A549 (cell line): ENCODE results near the gene ARFGEF2. TPM values are rescaled to one million over a fixed set of nuclear protein-coding genes. Genes with fewer than 3 reads are reported as not detected.

Experiments used
- ATAC-seq, 2 experiments: fragments of 200-7000 bp in 1 of 2; fragments of >200 bp in 1 of 2; cut with Nextera tagmentation in 1 of 2; cut with Tn5 transposase in 1 of 2; 3 replicates each; pipeline versions ENCODE4 v1.8.0 to v1.9.1; 2018 to 2020; ENCODE audit warnings: mild to moderate bottlenecking in 1 of 2, moderate library complexity in 1 of 2
- CTCF ChIA-PET: fragments of 300-600 bp; sonication (Branson Sonifier 250); formaldehyde crosslinking; extraction: SDS; loops from one replicate; lab custom pipeline; 2021; ENCODE audit warnings: antibody characterized with exemption, inconsistent platforms; lab: Yijun Ruan, JAX
- POLR2A ChIA-PET: fragments of 350-600 bp; formaldehyde crosslinking; extraction: SDS; loops from one replicate; lab custom pipeline; 2021; ENCODE audit warnings: antibody characterized with exemption, inconsistent platforms; lab: Yijun Ruan, JAX
- DNase-seq, 2 experiments: peaks; one replicate each; pipeline versions ENCODE4 v3.0.0 to v3.0.0-alpha.2; 2011 to 2016; ENCODE audit warnings: low read depth in 1 of 2, low spot score in 1 of 2
- FAIRE-seq: peaks from 2 replicates; lab custom pipeline; 2011; peaks lifted over from hg19 to GRCh38; lab: Jason Lieb, UNC
- H3K27ac ChIP-seq, 2 experiments: fragments of >200 bp; sonication (Bioruptor Twin); formaldehyde crosslinking; 3 replicates each; pipeline ENCODE4 v1.5.1; 2016 to 2017
- H3K4me1 ChIP-seq: fragments of >200 bp; sonication (Bioruptor Twin); formaldehyde crosslinking; 3 replicates; pipeline ENCODE4 v1.6.1; 2016
- H3K4me2 ChIP-seq: fragments of >200 bp; sonication (Bioruptor Twin); formaldehyde crosslinking; 3 replicates; pipeline ENCODE4 v1.6.1; 2016
- H3K4me3 ChIP-seq: fragments of >200 bp; sonication (Bioruptor Twin); formaldehyde crosslinking; 3 replicates; pipeline ENCODE4 v1.5.1; 2016
- H3K9me3 ChIP-seq: fragments of >200 bp; sonication (Bioruptor Twin); formaldehyde crosslinking; 3 replicates; pipeline ENCODE4 v1.6.1; 2016
- CBX2 ChIP-seq: fragments of 200-600 bp; sonication (generic); IDR thresholded peaks from 2 replicates; pipeline ENCODE4 v1.6.1; 2016; ENCODE audit warnings: low read depth, mild to moderate bottlenecking, borderline replicate concordance
- CEBPB ChIP-seq, 2 experiments: fragments of >200 bp in 1 of 2; sonication (Bioruptor Twin) in 1 of 2; formaldehyde crosslinking in 1 of 2; IDR thresholded peaks; 2 replicates each; pipeline ENCODE4 v1.6.1; 2012 to 2016
- CHD2 ChIP-seq: fragments of 150-350 bp; IDR thresholded peaks from 2 replicates; pipeline ENCODE4 v1.6.1; 2014; ENCODE audit warnings: low read length; ENCODE audit not compliant: partially characterized antibody
- CHD4 ChIP-seq: fragments of 200-600 bp; sonication (generic); IDR thresholded peaks from 2 replicates; pipeline ENCODE4 v1.6.1; 2016; ENCODE audit warnings: antibody characterized with exemption, mild to moderate bottlenecking, borderline replicate concordance
- EHF ChIP-seq: fragments of 250-450 bp; sonication (Bioruptor Pico); IDR thresholded peaks from 2 replicates; pipeline ENCODE4 v1.5.0; 2020; ENCODE audit warnings: mild to moderate bottlenecking
- EP300 ChIP-seq, 2 experiments: fragments of >200 bp; sonication (Bioruptor Twin); formaldehyde crosslinking; IDR thresholded peaks; 2 replicates in 1 of 2; 3 replicates in 1 of 2; pipeline ENCODE4 v1.6.1; 2016 to 2017
- ESRRA ChIP-seq: fragments of 150-350 bp; IDR thresholded peaks from 2 replicates; pipeline ENCODE4 v1.6.1; 2014; ENCODE audit warnings: mild to moderate bottlenecking, low read length, borderline replicate concordance
- FOSB ChIP-seq: fragments of 250-450 bp; sonication (Bioruptor Pico); IDR thresholded peaks from 2 replicates; pipeline ENCODE4 v1.5.0; 2020; ENCODE audit warnings: mild to moderate bottlenecking, moderate library complexity
- FOXS1 ChIP-seq: fragments of 250-450 bp; sonication (Bioruptor Pico); IDR thresholded peaks from 2 replicates; pipeline ENCODE4 v1.5.0; 2020; ENCODE audit warnings: mild to moderate bottlenecking, moderate library complexity
- GATA3 ChIP-seq: IDR thresholded peaks from 2 replicates; pipeline ENCODE4 v1.6.1; 2012; ENCODE audit warnings: borderline replicate concordance
- HDAC2 ChIP-seq: fragments of 200-600 bp; sonication (generic); IDR thresholded peaks from 2 replicates; pipeline ENCODE4 v1.6.1; 2016
- HOXA7 ChIP-seq: fragments of 250-450 bp; sonication (Bioruptor Pico); IDR thresholded peaks from 2 replicates; pipeline ENCODE4 v1.5.0; 2020; ENCODE audit warnings: mild to moderate bottlenecking, moderate library complexity
- HOXB5 ChIP-seq: fragments of 250-450 bp; sonication (Bioruptor Pico); IDR thresholded peaks from 2 replicates; pipeline ENCODE4 v1.5.0; 2020; ENCODE audit warnings: mild to moderate bottlenecking, moderate library complexity
- KDM1A ChIP-seq: fragments of 200-600 bp; sonication (generic); IDR thresholded peaks from 2 replicates; pipeline ENCODE4 v1.6.1; 2016; ENCODE audit warnings: low read depth, mild to moderate bottlenecking
- MYC ChIP-seq: IDR thresholded peaks from 2 replicates; pipeline ENCODE4 v1.6.1; 2012; ENCODE audit warnings: mild to moderate bottlenecking, inconsistent platforms, low read length, improper control_type of control experiment, borderline replicate concordance
- NFE2L2 ChIP-seq: fragments of 150-350 bp; conservative IDR thresholded peaks from 2 replicates; pipeline ENCODE4 v1.6.1; 2014; ENCODE audit warnings: low read length
- NR3C1 ChIP-seq: fragments of >200 bp; sonication (Bioruptor Twin); formaldehyde crosslinking; IDR thresholded peaks from 3 replicates; pipeline ENCODE4 v1.6.1; 2017
- POLR2A ChIP-seq: IDR thresholded peaks from 2 replicates; pipeline ENCODE4 v1.6.1; 2012; ENCODE audit warnings: mild to moderate bottlenecking, low read length
- POLR2AphosphoS2 ChIP-seq: conservative IDR thresholded peaks from 2 replicates; pipeline ENCODE4 v1.6.1; 2012; ENCODE audit warnings: low read length, improper control_type of control experiment, inconsistent platforms
- RAD21 ChIP-seq, 2 experiments: fragments of >200 bp in 1 of 2; sonication (Bioruptor Twin) in 1 of 2; formaldehyde crosslinking in 1 of 2; IDR thresholded peaks in 1 of 2; conservative IDR thresholded peaks in 1 of 2; 2 replicates in 1 of 2; 3 replicates in 1 of 2; pipeline ENCODE4 v1.6.1; 2012 to 2018; ENCODE audit warnings: inconsistent platforms in 1 of 2
- RARB ChIP-seq: fragments of 250-450 bp; sonication (Bioruptor Pico); IDR thresholded peaks from 2 replicates; pipeline ENCODE4 v1.8.0; 2021; ENCODE audit warnings: mild to moderate bottlenecking, moderate library complexity
- SREBF2 ChIP-seq: fragments of 450-650 bp; IDR thresholded peaks from 2 replicates; pipeline ENCODE4 v1.6.1; 2014; ENCODE audit warnings: mild to moderate bottlenecking, moderate library complexity
- ZC3H11A ChIP-seq: fragments of 450-650 bp; IDR thresholded peaks from 2 replicates; pipeline ENCODE4 v1.6.1; 2014; ENCODE audit warnings: antibody characterized with exemption, mild to moderate bottlenecking
- ZSCAN20 ChIP-seq: fragments of 250-450 bp; sonication (Bioruptor Pico); IDR thresholded peaks from 2 replicates; pipeline ENCODE4 v1.8.0; 2022; ENCODE audit warnings: mild to moderate bottlenecking, moderate library complexity
- WGBS: methylation state at CpG from one replicate; pipeline ENCODE4 v1.1.6; 2017; ENCODE audit errors: missing lambda C conversion rate; 5-methylcytosine and 5-hydroxymethylcytosine counted together
- polyA plus RNA-seq, 4 experiments: library from polyadenylated mRNA; depleted of rRNA in 3 of 4; stranded (reverse); fragments of >200 nt; fragmentation: RNase III in 1 of 4; extraction: RNeasy Plus Mini Kit Qiagen cat#74134 plus additional on column Dnase treatment in 1 of 4; gene quantifications; 2 replicates in 3 of 4; 3 replicates in 1 of 4; pipeline ENCODE4 v1.2.3, GENCODE V29; 2011 to 2017
- TF ChIP-seq, protein P1 (sequence below): fragments of >200 bp; sonication (Bioruptor Twin); formaldehyde crosslinking; IDR thresholded peaks from 3 replicates; pipeline ENCODE4 v1.5.1; 2016
- TF ChIP-seq, protein P2 (sequence below): fragments of 250-450 bp; sonication (Bioruptor Pico); IDR thresholded peaks from 2 replicates; pipeline ENCODE4 v1.5.0; 2020; ENCODE audit warnings: low read depth, mild to moderate bottlenecking, moderate library complexity
- TF ChIP-seq, protein P3 (sequence below): fragments of 150-350 bp; IDR thresholded peaks from 2 replicates; pipeline ENCODE4 v1.6.1; 2014; ENCODE audit warnings: low read depth, mild to moderate bottlenecking, low read length
- TF ChIP-seq, protein P4 (sequence below): fragments of 250-450 bp; sonication (Bioruptor Pico); IDR thresholded peaks from 2 replicates; pipeline ENCODE4 v1.5.0; 2021; ENCODE audit warnings: mild to moderate bottlenecking, moderate library complexity, borderline replicate concordance
- TF ChIP-seq, protein P5 (sequence below): fragments of >200 bp; sonication (Bioruptor Twin); formaldehyde crosslinking; IDR thresholded peaks from 3 replicates; pipeline ENCODE4 v1.6.1; 2016

The ARFGEF2 gene
- polyA plus RNA-seq, 2 of the 4 experiments (the other 2 are of a cell fraction): 12.3 to 24.3 TPM

DNA sequence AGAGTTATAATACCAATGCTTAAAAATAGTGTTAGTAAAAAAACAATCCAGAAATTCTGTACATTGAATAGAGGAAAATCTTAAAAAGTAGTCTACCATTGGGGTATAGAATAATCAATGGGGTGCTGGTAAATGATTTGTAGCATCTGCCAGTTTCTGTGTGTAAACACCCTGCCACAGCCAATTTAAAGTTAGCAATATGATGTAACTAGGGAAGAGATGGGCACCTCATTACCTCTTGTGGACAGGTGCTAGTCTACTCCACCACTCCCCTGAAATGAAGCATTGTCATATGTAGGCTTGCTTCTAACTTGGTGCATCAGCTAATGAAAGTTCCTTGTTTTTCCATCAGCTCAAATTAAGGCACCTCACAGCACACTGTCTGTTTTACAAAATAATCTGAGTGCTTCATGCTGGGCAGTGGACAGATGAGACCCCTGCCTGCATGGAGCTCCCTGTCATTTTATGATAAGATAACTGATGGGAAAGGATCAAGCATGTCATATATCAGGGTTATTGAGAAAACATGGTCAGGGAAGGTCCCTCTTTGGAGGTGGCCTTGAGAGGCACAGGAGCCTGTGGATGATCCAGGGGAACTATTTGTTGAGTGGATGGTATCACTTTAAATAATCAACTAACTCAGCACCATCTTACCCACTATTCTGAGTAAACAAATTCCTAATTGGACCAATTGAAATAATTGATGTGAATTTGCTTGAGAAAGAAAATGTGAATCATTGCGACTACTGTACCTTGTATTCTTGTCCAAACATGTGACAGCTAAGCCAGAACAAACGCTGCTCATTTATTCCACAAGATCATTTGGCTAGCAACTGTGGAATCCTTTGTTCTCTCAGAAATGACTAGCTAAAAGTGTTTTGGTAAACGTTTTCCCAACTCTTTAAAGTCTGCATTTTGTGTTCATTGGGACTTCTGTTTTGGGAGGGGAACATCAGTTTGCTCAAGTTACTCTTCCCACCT is 78.7 kb downstream of the ARFGEF2 start:
- WGBS: 57% methylated on average over 3 of the region's 3 CpGs
- Histone ChIP-seq H3K4me2 (no peak overlapping the region), H3K9me3 (no peaks in the 10 kb centered on the region), H3K27ac (no peak overlapping the region), H3K4me1 (no peaks in the 10 kb centered on the region), H3K4me3 (no peak overlapping the region)
- DNase-seq (no peak), FAIRE-seq (no peak), ATAC-seq (no peak)
- TF ChIP-seq HOXA7: no peak
- TF ChIP-seq POLR2A: no peak
- no peak for TF ChIP-seq ZSCAN20 (CRISPR knock-in tag)
- TF ChIP-seq ESRRA: no peak
- TF ChIP-seq EP300 (IDR thresholded peaks at IDR 0.05): no peak
- TF ChIP-seq RARB (CRISPR knock-in tag): no peak
- TF ChIP-seq RAD21 (conservative IDR thresholded peaks at IDR 0.05 in 1 of 2, IDR thresholded peaks at IDR 0.05 in 1 of 2): no peak
- TF ChIP-seq NR3C1: no peak
- no peak for TF ChIP-seq FOXS1 (CRISPR knock-in tag)
- TF ChIP-seq, protein P1, sequence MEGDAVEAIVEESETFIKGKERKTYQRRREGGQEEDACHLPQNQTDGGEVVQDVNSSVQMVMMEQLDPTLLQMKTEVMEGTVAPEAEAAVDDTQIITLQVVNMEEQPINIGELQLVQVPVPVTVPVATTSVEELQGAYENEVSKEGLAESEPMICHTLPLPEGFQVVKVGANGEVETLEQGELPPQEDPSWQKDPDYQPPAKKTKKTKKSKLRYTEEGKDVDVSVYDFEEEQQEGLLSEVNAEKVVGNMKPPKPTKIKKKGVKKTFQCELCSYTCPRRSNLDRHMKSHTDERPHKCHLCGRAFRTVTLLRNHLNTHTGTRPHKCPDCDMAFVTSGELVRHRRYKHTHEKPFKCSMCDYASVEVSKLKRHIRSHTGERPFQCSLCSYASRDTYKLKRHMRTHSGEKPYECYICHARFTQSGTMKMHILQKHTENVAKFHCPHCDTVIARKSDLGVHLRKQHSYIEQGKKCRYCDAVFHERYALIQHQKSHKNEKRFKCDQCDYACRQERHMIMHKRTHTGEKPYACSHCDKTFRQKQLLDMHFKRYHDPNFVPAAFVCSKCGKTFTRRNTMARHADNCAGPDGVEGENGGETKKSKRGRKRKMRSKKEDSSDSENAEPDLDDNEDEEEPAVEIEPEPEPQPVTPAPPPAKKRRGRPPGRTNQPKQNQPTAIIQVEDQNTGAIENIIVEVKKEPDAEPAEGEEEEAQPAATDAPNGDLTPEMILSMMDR: no peak
- TF ChIP-seq KDM1A: no peak
- no peak for TF ChIP-seq ZC3H11A
- TF ChIP-seq, protein P2, sequence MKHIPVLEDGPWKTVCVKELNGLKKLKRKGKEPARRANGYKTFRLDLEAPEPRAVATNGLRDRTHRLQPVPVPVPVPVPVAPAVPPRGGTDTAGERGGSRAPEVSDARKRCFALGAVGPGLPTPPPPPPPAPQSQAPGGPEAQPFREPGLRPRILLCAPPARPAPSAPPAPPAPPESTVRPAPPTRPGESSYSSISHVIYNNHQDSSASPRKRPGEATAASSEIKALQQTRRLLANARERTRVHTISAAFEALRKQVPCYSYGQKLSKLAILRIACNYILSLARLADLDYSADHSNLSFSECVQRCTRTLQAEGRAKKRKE (CRISPR knock-in tag): no peak
- no peak for TF ChIP-seq NFE2L2
- TF ChIP-seq HOXB5 (CRISPR knock-in tag): no peak
- TF ChIP-seq CHD4: no peak
- no peak for TF ChIP-seq MYC
- TF ChIP-seq, protein P3, sequence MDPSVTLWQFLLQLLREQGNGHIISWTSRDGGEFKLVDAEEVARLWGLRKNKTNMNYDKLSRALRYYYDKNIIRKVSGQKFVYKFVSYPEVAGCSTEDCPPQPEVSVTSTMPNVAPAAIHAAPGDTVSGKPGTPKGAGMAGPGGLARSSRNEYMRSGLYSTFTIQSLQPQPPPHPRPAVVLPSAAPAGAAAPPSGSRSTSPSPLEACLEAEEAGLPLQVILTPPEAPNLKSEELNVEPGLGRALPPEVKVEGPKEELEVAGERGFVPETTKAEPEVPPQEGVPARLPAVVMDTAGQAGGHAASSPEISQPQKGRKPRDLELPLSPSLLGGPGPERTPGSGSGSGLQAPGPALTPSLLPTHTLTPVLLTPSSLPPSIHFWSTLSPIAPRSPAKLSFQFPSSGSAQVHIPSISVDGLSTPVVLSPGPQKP: no peak
- TF ChIP-seq SREBF2: no peak
- no peak for TF ChIP-seq EHF (CRISPR knock-in tag)
- POLR2A ChIA-PET: no interaction called here
- CTCF ChIA-PET: interaction anchor here (0.6 to 1.1 kb wide), 2 partner anchors 10 to 140 kb away, joined by 3 read pairs; no protein-coding TSS in a partner anchor

DNA sequence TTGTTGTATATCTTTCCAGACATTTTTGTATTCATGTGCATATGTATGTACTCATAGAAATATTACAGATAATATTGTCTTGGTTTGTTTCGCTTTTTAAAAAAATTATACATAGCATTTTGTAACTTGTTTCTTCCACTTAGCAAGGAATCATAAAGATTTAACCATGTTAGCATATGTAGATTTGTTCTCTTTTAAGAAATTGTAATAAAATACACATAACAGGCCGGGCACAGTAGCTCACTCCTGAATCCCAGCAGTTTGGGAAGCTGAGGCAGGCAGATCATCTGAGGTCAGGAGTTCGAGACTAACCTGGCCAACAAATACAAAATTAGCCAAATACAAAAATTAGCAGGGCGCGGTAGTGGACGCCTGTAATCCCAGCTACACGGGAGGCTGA is 80.2 kb downstream of the ARFGEF2 start:
- FAIRE-seq (no peak), ATAC-seq (no peak), DNase-seq (no peak)
- WGBS: 93% methylated on average over 7 of the region's 7 CpGs
- H3K4me1 ChIP-seq: no peaks in the 10 kb centered on the region
- no peak overlapping the region for H3K27ac ChIP-seq
- no peak overlapping the region for H3K4me3 ChIP-seq
- CTCF ChIA-PET: interaction anchor here (0.9 to 1.4 kb wide), 3 partner anchors 12 to 344 kb away, joined by 3 to 5 read pairs (median 3); no protein-coding TSS in a partner anchor
- H3K9me3 ChIP-seq: no peaks in the 10 kb centered on the region
- POLR2A ChIA-PET: no interaction called here
- H3K4me2 ChIP-seq: no peak overlapping the region
- TF ChIP-seq HDAC2 (no peak), CBX2 (no peak), CHD2 (no peak), RARB (CRISPR knock-in tag) (no peak), CEBPB (IDR thresholded peaks at IDR 0.05) (no peak), NFE2L2 (no peak), POLR2AphosphoS2 (no peak), FOSB (CRISPR knock-in tag) (no peak), GATA3 (no peak)
- TF ChIP-seq, protein P2 (CRISPR knock-in tag): no peak
- TF ChIP-seq, protein P4, sequence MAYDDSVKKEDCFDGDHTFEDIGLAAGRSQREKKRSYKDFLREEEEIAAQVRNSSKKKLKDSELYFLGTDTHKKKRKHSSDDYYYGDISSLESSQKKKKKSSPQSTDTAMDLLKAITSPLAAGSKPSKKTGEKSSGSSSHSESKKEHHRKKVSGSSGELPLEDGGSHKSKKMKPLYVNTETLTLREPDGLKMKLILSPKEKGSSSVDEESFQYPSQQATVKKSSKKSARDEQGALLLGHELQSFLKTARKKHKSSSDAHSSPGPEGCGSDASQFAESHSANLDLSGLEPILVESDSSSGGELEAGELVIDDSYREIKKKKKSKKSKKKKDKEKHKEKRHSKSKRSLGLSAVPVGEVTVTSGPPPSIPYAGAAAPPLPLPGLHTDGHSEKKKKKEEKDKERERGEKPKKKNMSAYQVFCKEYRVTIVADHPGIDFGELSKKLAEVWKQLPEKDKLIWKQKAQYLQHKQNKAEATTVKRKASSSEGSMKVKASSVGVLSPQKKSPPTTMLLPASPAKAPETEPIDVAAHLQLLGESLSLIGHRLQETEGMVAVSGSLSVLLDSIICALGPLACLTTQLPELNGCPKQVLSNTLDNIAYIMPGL: no peak
- TF ChIP-seq, protein P5, sequence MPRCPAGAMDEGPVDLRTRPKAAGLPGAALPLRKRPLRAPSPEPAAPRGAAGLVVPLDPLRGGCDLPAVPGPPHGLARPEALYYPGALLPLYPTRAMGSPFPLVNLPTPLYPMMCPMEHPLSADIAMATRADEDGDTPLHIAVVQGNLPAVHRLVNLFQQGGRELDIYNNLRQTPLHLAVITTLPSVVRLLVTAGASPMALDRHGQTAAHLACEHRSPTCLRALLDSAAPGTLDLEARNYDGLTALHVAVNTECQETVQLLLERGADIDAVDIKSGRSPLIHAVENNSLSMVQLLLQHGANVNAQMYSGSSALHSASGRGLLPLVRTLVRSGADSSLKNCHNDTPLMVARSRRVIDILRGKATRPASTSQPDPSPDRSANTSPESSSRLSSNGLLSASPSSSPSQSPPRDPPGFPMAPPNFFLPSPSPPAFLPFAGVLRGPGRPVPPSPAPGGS: no peak
